ENCODE results near the gene PPP1R14D. TPM values are rescaled to one million over a fixed set of nuclear protein-coding genes. Genes with fewer than 3 reads are reported as not detected.

PPP1R14D gene
- total and polyA plus RNA-seq, 2 of the 8 experiments (the other 6 are each of a cell fraction or from before 2014, with no cell fraction given) = not detected

GRCh38 chr15:40792394-40792793 is 36.1 kb downstream of the PPP1R14D start:
- Histone ChIP-seq H3K27ac (ENCODE audit: low read depth, low read length) (no peak overlapping the region), H3K23ac (ENCODE audit: insufficient read length) (no peak overlapping the region), H4K20me1 (replicated peaks in 1 of 2; ENCODE audit: control insufficient read depth in 1 of 2, insufficient read depth in 2 of 2, low read length in 2 of 2) (peaks cover 2 to 3% of the 10 kb centered on the region in 2 experiments), H4K5ac (ENCODE audit: insufficient read length, low read depth, low read length) (no peak overlapping the region), H2BK5ac (ENCODE audit: low read depth, low read length) (no peak overlapping the region), H3K56ac (replicated peaks; ENCODE audit: insufficient read length, low read depth, low read length) (no peak overlapping the region), H3K14ac (ENCODE audit: insufficient read length) (no peak overlapping the region), H4K91ac (replicated peaks; ENCODE audit: insufficient read length, low read length) (no peak overlapping the region), H3K4me2 (ENCODE audit: insufficient read depth in 1 of 2, low read depth in 2 of 2, low read length in 2 of 2) (no peak overlapping the region), H3K23me2 (ENCODE audit: low read depth, low read length) (no peaks in the 10 kb centered on the region; the same call in 1 of the 2 replicates), H2AK5ac (ENCODE audit: low read depth, low read length) (no peak overlapping the region), H3K4me1 (replicated peaks in 1 of 4; ENCODE audit: control insufficient read depth in 3 of 4, insufficient read depth in 4 of 4, low read length in 3 of 4) (peaks cover 8 to 17% (median 12%) of the 10 kb centered on the region in 4 experiments), H2BK15ac (ENCODE audit: low read length) (no peak overlapping the region), H3K36me3 (ENCODE audit: control insufficient read depth in 2 of 4, insufficient read depth in 4 of 4, low read length in 3 of 4) (no peaks in the 10 kb centered on the region; a peak in 1 of 8 replicates), H3K79me1 (ENCODE audit: low read depth, low read length) (peaks cover 4% of the 10 kb centered on the region), H3K79me2 (ENCODE audit: control insufficient read depth in 1 of 2, insufficient read depth in 2 of 2, low read length in 2 of 2) (peaks cover 0 to 11% of the 10 kb centered on the region in 2 experiments; a peak in 2 of 4 replicates), H3K9me3 (ENCODE audit: insufficient read depth in 2 of 2, low read depth in 1 of 2, low read length in 1 of 2) (no peaks in the 10 kb centered on the region), H3K9ac (replicated peaks in 1 of 4; ENCODE audit: extremely low read depth in 1 of 4, low read depth in 3 of 4, low read length in 3 of 4) (no peak overlapping the region), H3K4me3 (ENCODE audit: extremely low read depth in 1 of 4, insufficient read depth in 2 of 4, low read depth in 3 of 4, low read length in 4 of 4) (no peak overlapping the region), H3K27me3 (replicated peaks in 1 of 4; ENCODE audit: control insufficient read depth in 3 of 4, extremely low read depth in 1 of 4, insufficient read depth in 3 of 4, low read length in 3 of 4) (no peaks in the 10 kb centered on the region), H3K4ac (replicated peaks; ENCODE audit: insufficient read length, low read depth, low read length) (no peak overlapping the region), H2AFZ (ENCODE audit: low read length) (no peak overlapping the region), H2BK12ac (ENCODE audit: low read depth, low read length) (no peak overlapping the region), H2BK20ac (ENCODE audit: low read length) (no peak overlapping the region), H3K18ac (ENCODE audit: extremely low read depth, low read length) (no peak overlapping the region), H4K8ac (ENCODE audit: extremely low read depth, insufficient read depth, low read length) (no peak overlapping the region), H2BK120ac (replicated peaks; ENCODE audit: low read depth, low read length) (no peak overlapping the region)
- 85% methylated on average over 3 of the region's 3 CpGs; no CpG with 5 or more reads in 1 of the 2 experiments for WGBS, 2 experiments (ENCODE audit: extremely low coverage in 1 of 2, insufficient coverage in 1 of 2, insufficient read length in 1 of 2, insufficient replicate concordance in 2 of 2, low coverage in 1 of 2, low lambda C conversion rate in 2 of 2, missing lambda C conversion rate in 1 of 2)
- FAIRE-seq (no peak), DNase-seq (ENCODE audit: low read depth in 1 of 2, low spot score in 2 of 2) (no peak)
- POLR2A ChIA-PET (ENCODE audit: partially characterized antibody) = interaction anchor here (0.8 kb wide), 1 partner anchor 12 kb away, joined by 4 read pairs; no protein-coding TSS in a partner anchor
- CTCF ChIA-PET (ENCODE audit: partially characterized antibody) = interaction anchor here (1.8 to 2.0 kb wide), 4 partner anchors 10 to 102 kb away, joined by 5 to 8 read pairs (median 8); partner anchors contain the start of gene VPS18
- TF ChIP-seq SAP30 (IDR thresholded peaks at IDR 0.05; ENCODE audit: insufficient read depth, insufficient replicate concordance, low read length) = no peak
- TF ChIP-seq POLR2AphosphoS5 (IDR thresholded peaks at IDR 0.05; ENCODE audit: low read depth, low read length) = no peak
- TF ChIP-seq SP4 (IDR thresholded peaks at IDR 0.05; ENCODE audit: low read length) = no peak
